KMS-11 (cell line): ENCODE data around the gene BTBD2.

Source experiments
- H2AFZ ChIP-seq: fragments of 200-600 bp; sonication (generic); 2 replicates; pipeline ENCODE4 v1.6.1; 2016; ENCODE audit warnings: antibody characterized with exemption, mixed run types, low read depth
- H3K27ac ChIP-seq: fragments of 200-600 bp; sonication (generic); 2 replicates; pipeline ENCODE4 v1.6.1; 2016; ENCODE audit warnings: mild to moderate bottlenecking, mixed run types
- H3K27me3 ChIP-seq: fragments of 200-600 bp; sonication (generic); 2 replicates; pipeline ENCODE4 v1.6.1; 2017; ENCODE audit warnings: mild to moderate bottlenecking, low read depth, mixed run types, moderate library complexity; ENCODE audit not compliant: insufficient read depth
- H3K36me3 ChIP-seq: fragments of 200-600 bp; sonication (generic); 2 replicates; pipeline ENCODE4 v1.6.1; 2017; ENCODE audit warnings: mild to moderate bottlenecking, mixed run types; ENCODE audit not compliant: insufficient read depth
- H3K4me1 ChIP-seq: fragments of 200-600 bp; sonication (generic); 2 replicates; pipeline ENCODE4 v1.6.1; 2016; ENCODE audit warnings: mild to moderate bottlenecking, low read depth, mixed run types; ENCODE audit not compliant: poor library complexity, severe bottlenecking
- H3K4me2 ChIP-seq: fragments of 200-600 bp; sonication (generic); 2 replicates; pipeline ENCODE4 v1.7.0; 2016; ENCODE audit warnings: mild to moderate bottlenecking, mixed run types
- H3K4me3 ChIP-seq: fragments of 200-600 bp; sonication (generic); IDR thresholded peaks from 2 replicates; pipeline ENCODE4 v1.6.1; 2017; ENCODE audit warnings: low read depth, low read length, mixed read lengths; ENCODE audit not compliant: insufficient read depth
- H3K79me2 ChIP-seq: fragments of 200-600 bp; sonication (generic); 2 replicates; pipeline ENCODE4 v1.6.1; 2016; ENCODE audit warnings: low read depth, mixed run types; ENCODE audit not compliant: insufficient read depth
- H3K9ac ChIP-seq: fragments of 200-600 bp; sonication (generic); 2 replicates; pipeline ENCODE4 v1.6.1; 2016; ENCODE audit warnings: mild to moderate bottlenecking, mixed run types
- H4K20me1 ChIP-seq: fragments of 200-600 bp; sonication (generic); 2 replicates; pipeline ENCODE4 v1.6.1; 2016; ENCODE audit warnings: mild to moderate bottlenecking, mixed run types; ENCODE audit not compliant: insufficient read depth
- TF ChIP-seq, protein P1 (sequence below): fragments of 200-600 bp; sonication (generic); conservative IDR thresholded peaks from 2 replicates; pipeline ENCODE4 v1.6.1; 2017; ENCODE audit warnings: low read depth, mild to moderate bottlenecking, antibody characterized with exemption, low read length, moderate library complexity, mixed read lengths

Gene BTBD2

DNA sequence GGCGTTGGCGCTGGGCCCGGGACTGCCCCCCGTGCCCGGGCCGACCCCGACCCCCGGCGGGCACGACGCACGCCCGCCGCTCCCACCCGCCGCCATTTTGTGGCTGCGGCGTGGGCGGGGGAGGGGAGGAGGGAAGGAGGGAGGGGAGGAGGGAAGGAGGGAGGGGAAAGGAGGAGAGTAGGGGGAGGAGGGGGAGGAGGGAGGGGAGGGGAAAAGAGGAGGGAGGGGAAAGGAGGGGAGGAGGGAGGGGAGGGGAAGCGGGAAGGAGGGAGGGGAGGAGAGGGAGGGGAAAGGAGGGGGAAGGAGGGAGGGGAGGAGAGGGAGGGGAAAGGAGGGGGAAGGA, at the start of gene BTBD2:
BTBD2 (minus strand) TSS at position 107 of the 343 bp plus-strand sequence; CDS start at position 96, 11 bp downstream.
- no peaks in the 10 kb centered on the region for H4K20me1 ChIP-seq
- H3K4me2 ChIP-seq = peak within 1 kb of the TSS; percentile 57
- TF ChIP-seq, protein P1, sequence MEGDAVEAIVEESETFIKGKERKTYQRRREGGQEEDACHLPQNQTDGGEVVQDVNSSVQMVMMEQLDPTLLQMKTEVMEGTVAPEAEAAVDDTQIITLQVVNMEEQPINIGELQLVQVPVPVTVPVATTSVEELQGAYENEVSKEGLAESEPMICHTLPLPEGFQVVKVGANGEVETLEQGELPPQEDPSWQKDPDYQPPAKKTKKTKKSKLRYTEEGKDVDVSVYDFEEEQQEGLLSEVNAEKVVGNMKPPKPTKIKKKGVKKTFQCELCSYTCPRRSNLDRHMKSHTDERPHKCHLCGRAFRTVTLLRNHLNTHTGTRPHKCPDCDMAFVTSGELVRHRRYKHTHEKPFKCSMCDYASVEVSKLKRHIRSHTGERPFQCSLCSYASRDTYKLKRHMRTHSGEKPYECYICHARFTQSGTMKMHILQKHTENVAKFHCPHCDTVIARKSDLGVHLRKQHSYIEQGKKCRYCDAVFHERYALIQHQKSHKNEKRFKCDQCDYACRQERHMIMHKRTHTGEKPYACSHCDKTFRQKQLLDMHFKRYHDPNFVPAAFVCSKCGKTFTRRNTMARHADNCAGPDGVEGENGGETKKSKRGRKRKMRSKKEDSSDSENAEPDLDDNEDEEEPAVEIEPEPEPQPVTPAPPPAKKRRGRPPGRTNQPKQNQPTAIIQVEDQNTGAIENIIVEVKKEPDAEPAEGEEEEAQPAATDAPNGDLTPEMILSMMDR = no peak
- H3K79me2 ChIP-seq = peaks cover 21% of the 10 kb centered on the region; the same call in 1 of the 2 replicates
- H3K36me3 ChIP-seq = no peaks in the 10 kb centered on the region
- peaks cover 9% of the 10 kb centered on the region for H3K4me1 ChIP-seq
- H3K4me3 ChIP-seq = no peak within 1 kb of the TSS
- no peak within 1 kb of the TSS for H2AFZ ChIP-seq
- H3K27me3 ChIP-seq = no peaks in the 10 kb centered on the region
- H3K27ac ChIP-seq = no peak within 1 kb of the TSS
- H3K9ac ChIP-seq = peak within 1 kb of the TSS; percentile 52; the same call in 1 of the 2 replicates

DNA sequence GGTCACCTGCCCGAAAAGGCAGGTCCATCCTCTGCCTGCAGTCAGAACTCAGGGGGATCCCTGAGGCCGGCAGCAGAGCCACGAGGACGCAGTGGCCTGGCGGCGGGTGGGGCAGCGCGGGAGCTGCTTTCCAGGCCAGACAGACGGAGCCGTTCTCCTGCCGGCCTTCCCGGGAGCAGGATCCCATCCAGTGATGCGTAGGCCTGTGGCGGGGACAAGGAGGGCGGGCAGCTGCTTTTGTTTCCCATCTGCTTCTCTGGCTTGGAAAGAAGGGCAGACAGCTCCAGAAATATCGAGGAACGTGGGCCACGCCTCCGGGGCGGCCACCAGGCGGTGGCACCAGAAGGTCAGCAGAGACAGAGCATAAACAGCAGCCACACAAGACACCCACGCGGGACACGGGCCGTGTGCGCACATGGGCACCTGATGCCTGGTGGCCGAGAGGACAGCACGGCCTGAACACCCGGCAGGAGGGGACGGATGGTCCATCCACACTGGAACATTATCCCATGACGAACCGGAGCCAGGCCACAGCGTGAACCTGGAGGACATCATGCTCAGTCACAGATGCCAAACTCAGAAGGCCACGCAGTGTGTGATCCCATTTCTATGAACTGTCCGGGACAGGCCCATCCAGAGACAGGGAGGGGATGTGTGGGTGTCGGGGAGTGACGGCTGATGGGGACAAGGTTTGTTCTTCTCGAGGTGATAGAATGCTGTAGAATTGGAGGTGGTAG, 49.4 kb upstream of the BTBD2 start:
- H3K27ac ChIP-seq = no peak overlapping the region
- H2AFZ ChIP-seq = no peak overlapping the region
- no peak overlapping the region for H3K4me2 ChIP-seq
- H3K36me3 ChIP-seq = no peaks in the 10 kb centered on the region
- no peak overlapping the region for H3K4me3 ChIP-seq
- H3K9ac ChIP-seq = no peak overlapping the region
- no peaks in the 10 kb centered on the region for H3K79me2 ChIP-seq
- H3K4me1 ChIP-seq = peaks cover 18% of the 10 kb centered on the region
- no peaks in the 10 kb centered on the region for H4K20me1 ChIP-seq
- no peaks in the 10 kb centered on the region for H3K27me3 ChIP-seq
- TF ChIP-seq, protein P1 = no peak

DNA sequence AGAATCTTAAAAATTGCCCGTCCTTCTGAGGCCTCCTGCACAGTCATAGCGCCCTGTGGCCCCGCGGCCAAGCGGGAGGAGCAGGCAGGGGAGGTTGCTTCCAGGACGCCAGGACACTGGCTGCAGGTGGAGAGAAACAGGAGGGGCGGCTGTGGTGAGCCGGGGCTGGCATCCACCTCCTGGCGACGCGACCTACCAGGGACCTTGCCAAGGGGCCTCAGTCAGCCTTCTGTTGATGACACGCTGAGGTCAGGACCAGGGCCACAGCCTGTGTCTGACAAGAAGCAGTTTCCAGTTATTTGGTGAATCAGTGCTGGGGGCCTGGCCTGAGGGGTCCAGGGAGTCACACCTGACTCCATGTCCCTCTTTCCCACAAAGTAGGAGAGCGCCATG, 48.9 kb upstream of the BTBD2 start:
- TF ChIP-seq, protein P1 = no peak
- H3K27ac ChIP-seq = no peak overlapping the region
- no peaks in the 10 kb centered on the region for H3K79me2 ChIP-seq
- H3K27me3 ChIP-seq = no peaks in the 10 kb centered on the region
- no peaks in the 10 kb centered on the region for H4K20me1 ChIP-seq
- H2AFZ ChIP-seq = no peak overlapping the region
- H3K4me2 ChIP-seq = no peak overlapping the region
- no peaks in the 10 kb centered on the region for H3K36me3 ChIP-seq
- no peak overlapping the region for H3K9ac ChIP-seq
- no peak overlapping the region for H3K4me3 ChIP-seq
- peaks cover 24% of the 10 kb centered on the region for H3K4me1 ChIP-seq

DNA sequence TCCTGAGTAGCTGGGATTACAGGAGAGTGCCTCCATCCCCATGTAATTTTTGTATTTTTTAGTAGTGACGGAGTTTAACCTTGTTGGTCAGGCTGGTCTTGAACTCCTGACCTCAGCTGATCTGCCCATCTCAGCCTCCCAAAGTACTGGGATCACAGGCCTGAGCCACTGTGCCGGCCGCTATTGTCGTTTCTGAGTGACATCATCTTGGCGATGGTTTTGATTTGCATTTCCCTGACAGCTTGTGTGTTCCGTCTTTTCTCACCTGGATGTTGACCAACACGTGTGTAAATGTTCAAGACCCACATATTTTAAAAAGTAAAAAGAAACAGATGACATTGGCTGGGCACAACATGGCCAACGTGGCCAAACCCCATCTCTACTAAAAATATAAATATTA, 48.3 kb upstream of the BTBD2 start:
- Histone ChIP-seq H3K79me2 (no peaks in the 10 kb centered on the region), H3K27ac (no peak overlapping the region), H3K36me3 (no peaks in the 10 kb centered on the region), H2AFZ (no peak overlapping the region), H3K9ac (no peak overlapping the region), H3K27me3 (no peaks in the 10 kb centered on the region), H3K4me1 (peaks cover 27% of the 10 kb centered on the region), H3K4me2 (no peak overlapping the region), H4K20me1 (no peaks in the 10 kb centered on the region), H3K4me3 (no peak overlapping the region)
- TF ChIP-seq, protein P1 = no peak
